ENCODE results near the gene EEFSEC.

EEFSEC gene

GRCh38 chr3:128188326-128188725 lies 35.0 kb downstream of the EEFSEC start:
- Histone ChIP-seq H3K27ac (ENCODE audit: low read depth, low read length) (no peak overlapping the region), H3K18ac (ENCODE audit: low read length) (no peak overlapping the region), H3K36me3 (ENCODE audit: control insufficient read depth, insufficient read depth, low read length) (no peaks in the 10 kb centered on the region), H4K8ac (ENCODE audit: low read depth, low read length) (no peak overlapping the region), H3K4me1 (ENCODE audit: control insufficient read depth, low read depth, low read length) (peaks cover 2% of the 10 kb centered on the region), H3K4ac (ENCODE audit: low read depth, low read length) (no peak overlapping the region), H2BK5ac (ENCODE audit: low read length) (no peak overlapping the region), H3K23ac (ENCODE audit: low read length) (no peak overlapping the region), H3K9ac (ENCODE audit: low read length) (no peak overlapping the region), H2BK15ac (replicated peaks; ENCODE audit: low read depth) (no peak overlapping the region), H2AK5ac (ENCODE audit: low read length) (no peak overlapping the region), H2BK120ac (ENCODE audit: low read depth, low read length) (no peak overlapping the region), H3K56ac (ENCODE audit: low read length) (no peak overlapping the region), H3K4me3 (ENCODE audit: low read length) (no peak overlapping the region), H3K79me2 (ENCODE audit: control insufficient read depth, insufficient read depth, low read length) (no peaks in the 10 kb centered on the region), H4K5ac (ENCODE audit: low read length) (no peak overlapping the region), H3K27me3 (ENCODE audit: insufficient read depth, low read length, poor library complexity) (no peaks in the 10 kb centered on the region), H3K4me2 (ENCODE audit: low read length) (no peak overlapping the region), H3K79me1 (ENCODE audit: low read length) (peaks cover 1% of the 10 kb centered on the region)
- no CpG with 5 or more reads among the region's 4 CpGs for WGBS (ENCODE audit: extremely low coverage, insufficient coverage, low lambda C conversion rate)
- DNase-seq = no peak

- no peak for DNase-seq
- no peak overlapping the region for H4K8ac ChIP-seq (ENCODE audit: low read depth, low read length)
- no peak overlapping the region for H3K4me3 ChIP-seq (ENCODE audit: low read length)
- peaks cover 1% of the 10 kb centered on the region for H3K79me1 ChIP-seq (ENCODE audit: low read length)
- H3K79me2 ChIP-seq (ENCODE audit: control insufficient read depth, insufficient read depth, low read length) = no peaks in the 10 kb centered on the region
- H3K36me3 ChIP-seq (ENCODE audit: control insufficient read depth, insufficient read depth, low read length) = no peaks in the 10 kb centered on the region
- no peak overlapping the region for H2BK5ac ChIP-seq (ENCODE audit: low read length)
- no CpG with 5 or more reads among the region's 4 CpGs for WGBS (ENCODE audit: extremely low coverage, insufficient coverage, low lambda C conversion rate)
- H3K9ac ChIP-seq (ENCODE audit: low read length) = no peak overlapping the region
- H3K4me2 ChIP-seq (ENCODE audit: low read length) = no peak overlapping the region
- H2AK5ac ChIP-seq (ENCODE audit: low read length) = no peak overlapping the region
- H3K56ac ChIP-seq (ENCODE audit: low read length) = no peak overlapping the region
- no peak overlapping the region for H3K27ac ChIP-seq (ENCODE audit: low read depth, low read length)
- H3K4me1 ChIP-seq (ENCODE audit: control insufficient read depth, low read depth, low read length) = peaks cover 7% of the 10 kb centered on the region
- no peak overlapping the region for H2BK15ac ChIP-seq (replicated peaks; ENCODE audit: low read depth)
- H2BK120ac ChIP-seq (ENCODE audit: low read depth, low read length) = no peak overlapping the region
- H3K4ac ChIP-seq (ENCODE audit: low read depth, low read length) = no peak overlapping the region
- H3K27me3 ChIP-seq (ENCODE audit: insufficient read depth, low read length, poor library complexity) = no peaks in the 10 kb centered on the region
- H4K5ac ChIP-seq (ENCODE audit: low read length) = no peak overlapping the region
- H3K18ac ChIP-seq (ENCODE audit: low read length) = no peak overlapping the region
- no peak overlapping the region for H3K23ac ChIP-seq (ENCODE audit: low read length)
Observed at GRCh38 chr3:128188956-128189355, 35.7 kb downstream of the EEFSEC start.

GRCh38 chr3:128190501-128190900 lies 37.2 kb downstream of the EEFSEC start:
- no peak overlapping the region for H3K9ac ChIP-seq (ENCODE audit: low read length)
- WGBS (ENCODE audit: extremely low coverage, insufficient coverage, low lambda C conversion rate) = no CpG with 5 or more reads among the region's 1 CpG

GRCh38 chr3:128192131-128192530 lies 38.9 kb downstream of the EEFSEC start:
- Histone ChIP-seq H2BK120ac (ENCODE audit: low read depth, low read length) (no peak overlapping the region), H3K27me3 (ENCODE audit: insufficient read depth, low read length, poor library complexity) (no peaks in the 10 kb centered on the region)
- WGBS (ENCODE audit: extremely low coverage, insufficient coverage, low lambda C conversion rate) = no CpG with 5 or more reads among the region's 7 CpGs

More at GRCh38 chr3:128190501-128190900, 37.2 kb downstream of the EEFSEC start:
- no peak overlapping the region for H3K27ac ChIP-seq (ENCODE audit: low read depth, low read length)
- peaks cover 14% of the 10 kb centered on the region for H3K4me1 ChIP-seq (ENCODE audit: control insufficient read depth, low read depth, low read length)
- H3K56ac ChIP-seq (ENCODE audit: low read length) = no peak overlapping the region
- H3K4me3 ChIP-seq (ENCODE audit: low read length) = no peak overlapping the region
- H3K36me3 ChIP-seq (ENCODE audit: control insufficient read depth, insufficient read depth, low read length) = no peaks in the 10 kb centered on the region
- no peaks in the 10 kb centered on the region for H3K79me2 ChIP-seq (ENCODE audit: control insufficient read depth, insufficient read depth, low read length)
- H2AK5ac ChIP-seq (ENCODE audit: low read length) = no peak overlapping the region
- no peak overlapping the region for H2BK5ac ChIP-seq (ENCODE audit: low read length)
- H2BK120ac ChIP-seq (ENCODE audit: low read depth, low read length) = no peak overlapping the region
- H3K4me2 ChIP-seq (ENCODE audit: low read length) = no peak overlapping the region
- no peak overlapping the region for H3K23ac ChIP-seq (ENCODE audit: low read length)
- no peak overlapping the region for H3K4ac ChIP-seq (ENCODE audit: low read depth, low read length)
- H3K18ac ChIP-seq (ENCODE audit: low read length) = no peak overlapping the region
- H3K79me1 ChIP-seq (ENCODE audit: low read length) = peaks cover 1% of the 10 kb centered on the region
- DNase-seq = no peak
- no peak overlapping the region for H4K5ac ChIP-seq (ENCODE audit: low read length)
- H2BK15ac ChIP-seq (replicated peaks; ENCODE audit: low read depth) = no peak overlapping the region
- H4K8ac ChIP-seq (ENCODE audit: low read depth, low read length) = no peak overlapping the region
- no peaks in the 10 kb centered on the region for H3K27me3 ChIP-seq (ENCODE audit: insufficient read depth, low read length, poor library complexity)

GRCh38 chr3:128193168-128193567 lies 39.9 kb downstream of the EEFSEC start:
- H3K23ac ChIP-seq (ENCODE audit: low read length) = no peak overlapping the region
- H3K18ac ChIP-seq (ENCODE audit: low read length) = no peak overlapping the region
- H3K9ac ChIP-seq (ENCODE audit: low read length) = no peak overlapping the region
- no peak overlapping the region for H2BK5ac ChIP-seq (ENCODE audit: low read length)
- no peak overlapping the region for H2BK15ac ChIP-seq (replicated peaks; ENCODE audit: low read depth)
- no peaks in the 10 kb centered on the region for H3K79me1 ChIP-seq (ENCODE audit: low read length)
- no peak for DNase-seq
- no peak overlapping the region for H4K5ac ChIP-seq (ENCODE audit: low read length)
- H2AK5ac ChIP-seq (ENCODE audit: low read length) = no peak overlapping the region
- H3K4ac ChIP-seq (ENCODE audit: low read depth, low read length) = no peak overlapping the region
- H3K79me2 ChIP-seq (ENCODE audit: control insufficient read depth, insufficient read depth, low read length) = no peaks in the 10 kb centered on the region
- no peak overlapping the region for H3K4me3 ChIP-seq (ENCODE audit: low read length)
- no peak overlapping the region for H2BK120ac ChIP-seq (ENCODE audit: low read depth, low read length)
- no CpG with 5 or more reads among the region's 2 CpGs for WGBS (ENCODE audit: extremely low coverage, insufficient coverage, low lambda C conversion rate)
- H3K4me2 ChIP-seq (ENCODE audit: low read length) = no peak overlapping the region
- no peak overlapping the region for H4K8ac ChIP-seq (ENCODE audit: low read depth, low read length)
- H3K56ac ChIP-seq (ENCODE audit: low read length) = no peak overlapping the region
- no peaks in the 10 kb centered on the region for H3K27me3 ChIP-seq (ENCODE audit: insufficient read depth, low read length, poor library complexity)
- no peaks in the 10 kb centered on the region for H3K36me3 ChIP-seq (ENCODE audit: control insufficient read depth, insufficient read depth, low read length)
- H3K27ac ChIP-seq (ENCODE audit: low read depth, low read length) = no peak overlapping the region
- peaks cover 22% of the 10 kb centered on the region for H3K4me1 ChIP-seq (ENCODE audit: control insufficient read depth, low read depth, low read length)

More at GRCh38 chr3:128192131-128192530, 38.9 kb downstream of the EEFSEC start:
- Histone ChIP-seq H3K4me2 (ENCODE audit: low read length) (no peak overlapping the region), H3K56ac (ENCODE audit: low read length) (no peak overlapping the region), H3K36me3 (ENCODE audit: control insufficient read depth, insufficient read depth, low read length) (no peaks in the 10 kb centered on the region), H4K8ac (ENCODE audit: low read depth, low read length) (no peak overlapping the region), H3K4me1 (ENCODE audit: control insufficient read depth, low read depth, low read length) (peaks cover 17% of the 10 kb centered on the region), H4K5ac (ENCODE audit: low read length) (no peak overlapping the region), H3K79me2 (ENCODE audit: control insufficient read depth, insufficient read depth, low read length) (no peaks in the 10 kb centered on the region), H3K23ac (ENCODE audit: low read length) (no peak overlapping the region), H3K18ac (ENCODE audit: low read length) (peak overlapping the region; percentile 25), H2BK15ac (replicated peaks; ENCODE audit: low read depth) (no peak overlapping the region), H2AK5ac (ENCODE audit: low read length) (no peak overlapping the region), H3K79me1 (ENCODE audit: low read length) (peaks cover 1% of the 10 kb centered on the region), H3K9ac (ENCODE audit: low read length) (no peak overlapping the region), H2BK5ac (ENCODE audit: low read length) (no peak overlapping the region), H3K4me3 (ENCODE audit: low read length) (no peak overlapping the region), H3K27ac (ENCODE audit: low read depth, low read length) (no peak overlapping the region), H3K4ac (ENCODE audit: low read depth, low read length) (no peak overlapping the region)
- DNase-seq = no peak

- Histone ChIP-seq H2BK5ac (ENCODE audit: low read length) (no peak overlapping the region), H3K56ac (ENCODE audit: low read length) (no peak overlapping the region), H2BK120ac (ENCODE audit: low read depth, low read length) (no peak overlapping the region), H3K9ac (ENCODE audit: low read length) (no peak overlapping the region), H3K4me1 (ENCODE audit: control insufficient read depth, low read depth, low read length) (peaks cover 22% of the 10 kb centered on the region), H3K18ac (ENCODE audit: low read length) (no peak overlapping the region), H3K4ac (ENCODE audit: low read depth, low read length) (no peak overlapping the region), H3K27me3 (ENCODE audit: insufficient read depth, low read length, poor library complexity) (no peaks in the 10 kb centered on the region), H2BK15ac (replicated peaks; ENCODE audit: low read depth) (no peak overlapping the region), H2AK5ac (ENCODE audit: low read length) (no peak overlapping the region), H3K36me3 (ENCODE audit: control insufficient read depth, insufficient read depth, low read length) (no peaks in the 10 kb centered on the region), H4K5ac (ENCODE audit: low read length) (no peak overlapping the region), H3K4me2 (ENCODE audit: low read length) (no peak overlapping the region), H3K79me1 (ENCODE audit: low read length) (no peaks in the 10 kb centered on the region), H3K23ac (ENCODE audit: low read length) (no peak overlapping the region), H3K27ac (ENCODE audit: low read depth, low read length) (no peak overlapping the region), H3K79me2 (ENCODE audit: control insufficient read depth, insufficient read depth, low read length) (no peaks in the 10 kb centered on the region), H3K4me3 (ENCODE audit: low read length) (no peak overlapping the region), H4K8ac (ENCODE audit: low read depth, low read length) (no peak overlapping the region)
- WGBS (ENCODE audit: extremely low coverage, insufficient coverage, low lambda C conversion rate) = no CpG with 5 or more reads among the region's 4 CpGs
- no peak for DNase-seq
Observed at GRCh38 chr3:128194843-128195242, 41.6 kb downstream of the EEFSEC start.

Data from mesendoderm (in vitro differentiated cells).